T1000 (cell line): ENCODE results near the gene ATP11A.
"Not testable (repeated sequence)": the region's sequence is repeated elsewhere in the genome, so short reads cannot be mapped to it uniquely, and the experiment has no call there.

Source experiments
- DNase-seq: peaks from one replicate; lab custom pipeline; 2025; ENCODE audit warnings: mixed read lengths; lab: John Stamatoyannopoulos, UW

The ATP11A gene

GRCh38 chr13:112881656-112882554, 192.1 kb downstream of the ATP11A start:
- DNase-seq = no peak

- no peak for DNase-seq
Observed at GRCh38 chr13:112882555-112883024, 192.8 kb downstream of the ATP11A start.

GRCh38 chr13:112883241-112883945, 193.6 kb downstream of the ATP11A start:
- DNase-seq = no peak

- DNase-seq = not testable (repeated sequence)
Observed at GRCh38 chr13:112884700-112885099, 194.9 kb downstream of the ATP11A start.

- no peak for DNase-seq
Observed at GRCh38 chr13:112885242-112885781, 195.5 kb downstream of the ATP11A start.

GRCh38 chr13:112885782-112886268, 196.0 kb downstream of the ATP11A start:
- DNase-seq = no peak

GRCh38 chr13:112887151-112887550, 197.3 kb downstream of the ATP11A start:
- DNase-seq = no peak

- no peak for DNase-seq
Observed at GRCh38 chr13:112887557-112887991, 197.7 kb downstream of the ATP11A start.

- no peak for DNase-seq
Observed at GRCh38 chr13:112888238-112889111, 198.6 kb downstream of the ATP11A start.

- no peak for DNase-seq
Observed at GRCh38 chr13:112889351-112890290, 199.8 kb downstream of the ATP11A start.

GRCh38 chr13:112890316-112891145, 200.7 kb downstream of the ATP11A start:
- no peak for DNase-seq

GRCh38 chr13:112891477-112892401, 201.9 kb downstream of the ATP11A start:
- no peak for DNase-seq

GRCh38 chr13:112892426-112893206, 202.8 kb downstream of the ATP11A start:
- DNase-seq = no peak

- no peak for DNase-seq
Observed at GRCh38 chr13:112893207-112893569, 203.3 kb downstream of the ATP11A start.

- DNase-seq = no peak
Observed at GRCh38 chr13:112893570-112894422, 204.0 kb downstream of the ATP11A start.

- no peak for DNase-seq
Observed at GRCh38 chr13:112894423-112894672, 204.5 kb downstream of the ATP11A start.
